ENCODE results near the gene SIGLEC5.

SIGLEC5 gene

GRCh38 chr19:51594774-51595109 lies 35.5 kb downstream of the SIGLEC5 start:
- no peak for DNase-seq (ENCODE audit: low read depth, low spot score)
- Histone ChIP-seq H3K4me1 (ENCODE audit: insufficient read depth, insufficient read length) (no peaks in the 10 kb centered on the region), H3K27me3 (ENCODE audit: insufficient read depth, insufficient read length) (no peaks in the 10 kb centered on the region), H3K4me3 (ENCODE audit: insufficient read length, low read depth) (peak overlapping the region; percentile 74), H3K36me3 (ENCODE audit: insufficient read depth, insufficient read length, low read length) (no peaks in the 10 kb centered on the region), H3K9me3 (ENCODE audit: insufficient read depth, low read length) (no peaks in the 10 kb centered on the region), H3K9ac (ENCODE audit: insufficient read length, low read depth) (peak overlapping the region; percentile 84)
- TF ChIP-seq YY1 (IDR thresholded peaks at IDR 0.05; ENCODE audit: insufficient read depth, insufficient read length): no peak
- TF ChIP-seq ZNF274 (IDR thresholded peaks at IDR 0.05; ENCODE audit: low read depth, low read length): no peak
- no peak for TF ChIP-seq SUZ12 (IDR thresholded peaks at IDR 0.05; ENCODE audit: extremely low read depth, insufficient read depth, insufficient read length)

- no peaks in the 10 kb centered on the region for H3K9me3 ChIP-seq (ENCODE audit: insufficient read depth, low read length)
- H3K27me3 ChIP-seq (ENCODE audit: insufficient read depth, insufficient read length): no peaks in the 10 kb centered on the region
- no peaks in the 10 kb centered on the region for H3K36me3 ChIP-seq (ENCODE audit: insufficient read depth, insufficient read length, low read length)
- no peak for TF ChIP-seq ZNF274 (IDR thresholded peaks at IDR 0.05; ENCODE audit: low read depth, low read length)
- H3K9ac ChIP-seq (ENCODE audit: insufficient read length, low read depth): peak overlapping the region; percentile 84
- peak overlapping the region; percentile 74 for H3K4me3 ChIP-seq (ENCODE audit: insufficient read length, low read depth)
- no peaks in the 10 kb centered on the region for H3K4me1 ChIP-seq (ENCODE audit: insufficient read depth, insufficient read length)
- DNase-seq (ENCODE audit: low read depth, low spot score): peak; percentile 83
Measured at GRCh38 chr19:51593969-51594773, 36.0 kb downstream of the SIGLEC5 start.

GRCh38 chr19:51593138-51593890 lies 36.9 kb downstream of the SIGLEC5 start:
- TF ChIP-seq YY1 (IDR thresholded peaks at IDR 0.05; ENCODE audit: insufficient read depth, insufficient read length) (no peak), SUZ12 (IDR thresholded peaks at IDR 0.05; ENCODE audit: extremely low read depth, insufficient read depth, insufficient read length) (no peak), ZNF274 (IDR thresholded peaks at IDR 0.05; ENCODE audit: low read depth, low read length) (no peak)
- H3K9ac ChIP-seq (ENCODE audit: insufficient read length, low read depth): peak overlapping the region; percentile 78
- DNase-seq (ENCODE audit: low read depth, low spot score): no peak
- peak overlapping the region; percentile 74 for H3K4me3 ChIP-seq (ENCODE audit: insufficient read length, low read depth)
- no peaks in the 10 kb centered on the region for H3K27me3 ChIP-seq (ENCODE audit: insufficient read depth, insufficient read length)
- H3K4me1 ChIP-seq (ENCODE audit: insufficient read depth, insufficient read length): no peaks in the 10 kb centered on the region
- no peaks in the 10 kb centered on the region; the same call in 1 of the 2 replicates for H3K9me3 ChIP-seq (ENCODE audit: insufficient read depth, low read length)
- peaks cover under 1% of the 10 kb centered on the region for H3K36me3 ChIP-seq (ENCODE audit: insufficient read depth, insufficient read length, low read length)

GRCh38 chr19:51592521-51592920 lies 37.7 kb downstream of the SIGLEC5 start:
- Histone ChIP-seq H3K9ac (ENCODE audit: insufficient read length, low read depth) (no peak overlapping the region), H3K36me3 (ENCODE audit: insufficient read depth, insufficient read length, low read length) (peaks cover 8% of the 10 kb centered on the region), H3K27me3 (ENCODE audit: insufficient read depth, insufficient read length) (no peaks in the 10 kb centered on the region), H3K4me3 (ENCODE audit: insufficient read length, low read depth) (no peak overlapping the region), H3K9me3 (ENCODE audit: insufficient read depth, low read length) (peaks cover 8% of the 10 kb centered on the region), H3K4me1 (ENCODE audit: insufficient read depth, insufficient read length) (no peaks in the 10 kb centered on the region)
- TF ChIP-seq ZNF274 (IDR thresholded peaks at IDR 0.05; ENCODE audit: low read depth, low read length) (no peak), YY1 (IDR thresholded peaks at IDR 0.05; ENCODE audit: insufficient read depth, insufficient read length) (no peak), SUZ12 (IDR thresholded peaks at IDR 0.05; ENCODE audit: extremely low read depth, insufficient read depth, insufficient read length) (no peak)
- no peak for DNase-seq (ENCODE audit: low read depth, low spot score)

GRCh38 chr19:51590441-51590840 lies 39.8 kb downstream of the SIGLEC5 start:
- TF ChIP-seq YY1 (IDR thresholded peaks at IDR 0.05; ENCODE audit: insufficient read depth, insufficient read length) (no peak), SUZ12 (IDR thresholded peaks at IDR 0.05; ENCODE audit: extremely low read depth, insufficient read depth, insufficient read length) (no peak), ZNF274 (IDR thresholded peaks at IDR 0.05; ENCODE audit: low read depth, low read length) (no peak)
- no peaks in the 10 kb centered on the region for H3K4me1 ChIP-seq (ENCODE audit: insufficient read depth, insufficient read length)
- no peak for DNase-seq (ENCODE audit: low read depth, low spot score)
- H3K9me3 ChIP-seq (ENCODE audit: insufficient read depth, low read length): peaks cover 25% of the 10 kb centered on the region
- H3K4me3 ChIP-seq (ENCODE audit: insufficient read length, low read depth): no peak overlapping the region
- H3K36me3 ChIP-seq (ENCODE audit: insufficient read depth, insufficient read length, low read length): peaks cover 26% of the 10 kb centered on the region
- H3K9ac ChIP-seq (ENCODE audit: insufficient read length, low read depth): no peak overlapping the region
- H3K27me3 ChIP-seq (ENCODE audit: insufficient read depth, insufficient read length): no peaks in the 10 kb centered on the region

- no peaks in the 10 kb centered on the region for H3K27me3 ChIP-seq (ENCODE audit: insufficient read depth, insufficient read length)
- no peak overlapping the region for H3K4me3 ChIP-seq (ENCODE audit: insufficient read length, low read depth)
- no peak for DNase-seq (ENCODE audit: low read depth, low spot score)
- H3K36me3 ChIP-seq (ENCODE audit: insufficient read depth, insufficient read length, low read length): peaks cover 26% of the 10 kb centered on the region
- no peaks in the 10 kb centered on the region for H3K4me1 ChIP-seq (ENCODE audit: insufficient read depth, insufficient read length)
- TF ChIP-seq ZNF274 (IDR thresholded peaks at IDR 0.05; ENCODE audit: low read depth, low read length) (no peak), YY1 (IDR thresholded peaks at IDR 0.05; ENCODE audit: insufficient read depth, insufficient read length) (no peak), SUZ12 (IDR thresholded peaks at IDR 0.05; ENCODE audit: extremely low read depth, insufficient read depth, insufficient read length) (no peak)
- H3K9ac ChIP-seq (ENCODE audit: insufficient read length, low read depth): no peak overlapping the region
- H3K9me3 ChIP-seq (ENCODE audit: insufficient read depth, low read length): peaks cover 25% of the 10 kb centered on the region
Measured at GRCh38 chr19:51589511-51589910, 40.7 kb downstream of the SIGLEC5 start.
